ENCODE data around the gene SLC38A8.

The SLC38A8 gene

GRCh38 chr16:84009282-84009681, 33.3 kb downstream of the SLC38A8 start:
- CTCF ChIA-PET, result no interaction called here

GRCh38 chr16:84007965-84008364, 34.6 kb downstream of the SLC38A8 start:
- ChIA-PET POLR2A (no interaction called here), CTCF (no interaction called here)
- DNase-seq (ENCODE audit: extremely low spot score), result no peak
- TF ChIP-seq SP1 (IDR thresholded peaks at IDR 0.05) (no peak), FOXA1 (IDR thresholded peaks at IDR 0.05) (no peak), NFRKB (IDR thresholded peaks at IDR 0.05) (no peak), SUZ12 (IDR thresholded peaks at IDR 0.05) (no peak), ZNF384 (IDR thresholded peaks at IDR 0.05) (no peak), FOXK2 (IDR thresholded peaks at IDR 0.05) (no peak), PKNOX1 (IDR thresholded peaks at IDR 0.05) (no peak)

More at GRCh38 chr16:84009282-84009681, 33.3 kb downstream of the SLC38A8 start:
- no peak for TF ChIP-seq ZNF384 (IDR thresholded peaks at IDR 0.05)
- no peak for TF ChIP-seq FOXA1 (IDR thresholded peaks at IDR 0.05)
- no peak for TF ChIP-seq BHLHE40 (IDR thresholded peaks at IDR 0.05; ENCODE audit: borderline replicate concordance)
- no peak for TF ChIP-seq LEF1 (IDR thresholded peaks at IDR 0.05; ENCODE audit: borderline replicate concordance)
- TF ChIP-seq CTBP1 (IDR thresholded peaks at IDR 0.05; ENCODE audit: borderline replicate concordance), result no peak
- TF ChIP-seq FOXK2 (IDR thresholded peaks at IDR 0.05), result no peak
- TF ChIP-seq PKNOX1 (IDR thresholded peaks at IDR 0.05), result no peak
- POLR2A ChIA-PET, result no interaction called here
- DNase-seq (ENCODE audit: extremely low spot score), result no peak

- TF ChIP-seq BHLHE40 (IDR thresholded peaks at IDR 0.05; ENCODE audit: borderline replicate concordance) (no peak), ARNT (IDR thresholded peaks at IDR 0.05) (no peak), ELF4 (IDR thresholded peaks at IDR 0.05) (no peak), CTBP1 (IDR thresholded peaks at IDR 0.05; ENCODE audit: borderline replicate concordance) (no peak), LEF1 (IDR thresholded peaks at IDR 0.05; ENCODE audit: borderline replicate concordance) (no peak), FOXK2 (IDR thresholded peaks at IDR 0.05) (no peak), FOXM1 (IDR thresholded peaks at IDR 0.05; ENCODE audit: borderline replicate concordance) (no peak), SUZ12 (IDR thresholded peaks at IDR 0.05) (no peak), L3MBTL2 (conservative IDR thresholded peaks at IDR 0.05) (no peak), NFRKB (IDR thresholded peaks at IDR 0.05) (no peak), TARDBP (IDR thresholded peaks at IDR 0.05) (no peak)
- DNase-seq (ENCODE audit: extremely low spot score), result no peak
- ChIA-PET POLR2A (no interaction called here), CTCF (no interaction called here)
Observed at GRCh38 chr16:84007520-84007919, 35.1 kb downstream of the SLC38A8 start.

- no peak for DNase-seq (ENCODE audit: extremely low spot score)
- ChIA-PET POLR2A (no interaction called here), CTCF (no interaction called here)
- TF ChIP-seq SUZ12 (IDR thresholded peaks at IDR 0.05), result no peak
- TF ChIP-seq PKNOX1 (IDR thresholded peaks at IDR 0.05), result no peak
- no peak for TF ChIP-seq CTBP1 (IDR thresholded peaks at IDR 0.05; ENCODE audit: borderline replicate concordance)
- no peak for TF ChIP-seq FOXK2 (IDR thresholded peaks at IDR 0.05)
- TF ChIP-seq HDGF (IDR thresholded peaks at IDR 0.05; ENCODE audit: borderline replicate concordance), result no peak
- no peak for TF ChIP-seq BHLHE40 (IDR thresholded peaks at IDR 0.05; ENCODE audit: borderline replicate concordance)
- no peak for TF ChIP-seq ZNF384 (IDR thresholded peaks at IDR 0.05)
Observed at GRCh38 chr16:84005391-84005790, 37.2 kb downstream of the SLC38A8 start.

- no peak for TF ChIP-seq FOXM1 (IDR thresholded peaks at IDR 0.05; ENCODE audit: borderline replicate concordance)
- no peak for TF ChIP-seq ZNF384 (IDR thresholded peaks at IDR 0.05)
- TF ChIP-seq ARNT (IDR thresholded peaks at IDR 0.05), result no peak
- no peak for TF ChIP-seq ELF4 (IDR thresholded peaks at IDR 0.05)
- TF ChIP-seq FOXA1 (IDR thresholded peaks at IDR 0.05), result no peak
- no peak for TF ChIP-seq CTBP1 (IDR thresholded peaks at IDR 0.05; ENCODE audit: borderline replicate concordance)
- TF ChIP-seq SP1 (IDR thresholded peaks at IDR 0.05), result no peak
- TF ChIP-seq L3MBTL2 (conservative IDR thresholded peaks at IDR 0.05), result no peak
- no peak for TF ChIP-seq SUZ12 (IDR thresholded peaks at IDR 0.05)
- no peak for TF ChIP-seq TARDBP (IDR thresholded peaks at IDR 0.05)
- TF ChIP-seq BHLHE40 (IDR thresholded peaks at IDR 0.05; ENCODE audit: borderline replicate concordance), result no peak
- no peak for TF ChIP-seq HDGF (IDR thresholded peaks at IDR 0.05; ENCODE audit: borderline replicate concordance)
- TF ChIP-seq PKNOX1 (IDR thresholded peaks at IDR 0.05), result no peak
- TF ChIP-seq LEF1 (IDR thresholded peaks at IDR 0.05; ENCODE audit: borderline replicate concordance), result no peak
- no peak for DNase-seq (ENCODE audit: extremely low spot score)
- ChIA-PET POLR2A (no interaction called here), CTCF (no interaction called here)
Observed at GRCh38 chr16:84004442-84004841, 38.2 kb downstream of the SLC38A8 start.

GRCh38 chr16:84003038-84003437, 39.6 kb downstream of the SLC38A8 start:
- CTCF ChIA-PET, result no interaction called here
- no peak for DNase-seq (ENCODE audit: extremely low spot score)
- POLR2A ChIA-PET, result no interaction called here
- TF ChIP-seq TARDBP (IDR thresholded peaks at IDR 0.05), result no peak
- TF ChIP-seq NFRKB (IDR thresholded peaks at IDR 0.05), result no peak
- TF ChIP-seq ZNF384 (IDR thresholded peaks at IDR 0.05), result no peak
- TF ChIP-seq SP1 (IDR thresholded peaks at IDR 0.05), result no peak
- TF ChIP-seq ARNT (IDR thresholded peaks at IDR 0.05), result no peak
- no peak for TF ChIP-seq LEF1 (IDR thresholded peaks at IDR 0.05; ENCODE audit: borderline replicate concordance)
- TF ChIP-seq SUZ12 (IDR thresholded peaks at IDR 0.05), result no peak
- no peak for TF ChIP-seq PKNOX1 (IDR thresholded peaks at IDR 0.05)
- no peak for TF ChIP-seq FOXM1 (IDR thresholded peaks at IDR 0.05; ENCODE audit: borderline replicate concordance)
- TF ChIP-seq CTBP1 (IDR thresholded peaks at IDR 0.05; ENCODE audit: borderline replicate concordance), result no peak
- no peak for TF ChIP-seq BHLHE40 (IDR thresholded peaks at IDR 0.05; ENCODE audit: borderline replicate concordance)
- no peak for TF ChIP-seq ELF4 (IDR thresholded peaks at IDR 0.05)
